NCI-H146 (cell line): ENCODE results near the gene CCDC78.
"Not testable (repeated sequence)": the region's sequence is repeated elsewhere in the genome, so short reads cannot be mapped to it uniquely, and the experiment has no call there.

Source experiments
- DNase-seq: peaks from one replicate; lab custom pipeline; 2025; lab: John Stamatoyannopoulos, UW

CCDC78 gene

DNA sequence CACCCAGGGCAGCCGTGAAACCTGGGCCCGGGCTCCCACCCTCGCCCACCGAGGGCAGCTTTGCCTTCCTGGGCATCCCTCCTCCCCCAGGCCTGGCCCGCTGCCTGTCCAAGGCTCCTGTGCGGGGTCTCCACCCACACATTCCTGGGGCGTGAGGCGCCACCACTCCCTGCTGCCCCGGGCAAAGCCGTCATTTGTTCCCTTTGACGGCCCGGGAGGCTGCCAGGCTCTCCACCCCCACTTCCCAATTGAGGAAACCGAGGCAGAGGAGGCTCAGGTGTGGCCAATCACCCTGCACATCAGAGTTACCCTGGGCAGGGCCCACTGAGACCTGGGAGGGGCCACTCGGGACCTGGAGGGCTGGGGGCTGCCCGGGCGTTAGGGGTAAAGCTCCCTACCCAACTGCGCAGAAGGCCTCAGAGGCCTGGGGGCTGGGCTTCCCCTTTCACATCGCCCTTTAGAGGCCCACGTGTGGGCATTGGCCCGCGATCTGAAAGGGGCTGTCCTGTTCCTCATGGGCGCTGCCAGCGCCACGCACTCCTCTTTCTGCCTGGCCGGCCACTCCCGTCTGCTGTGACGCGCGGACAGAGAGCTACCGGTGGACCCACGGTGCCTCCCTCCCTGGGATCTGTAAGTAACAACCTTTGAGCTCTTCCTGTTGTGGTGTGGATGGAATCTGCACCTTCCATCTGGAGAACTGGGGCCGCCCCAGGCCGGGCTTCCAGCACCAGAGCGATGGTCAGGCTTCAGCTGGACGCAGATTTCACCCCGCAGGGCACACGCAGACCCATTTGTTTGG lies 34.5 kb upstream of the CCDC78 start, which contains the start of gene MSLN:
Gene MSLN (plus strand): TSS at position 190 of the 799 bp plus-strand sequence. CDS start 1,947 bp downstream, outside the sequence.
- no peak for DNase-seq

DNA sequence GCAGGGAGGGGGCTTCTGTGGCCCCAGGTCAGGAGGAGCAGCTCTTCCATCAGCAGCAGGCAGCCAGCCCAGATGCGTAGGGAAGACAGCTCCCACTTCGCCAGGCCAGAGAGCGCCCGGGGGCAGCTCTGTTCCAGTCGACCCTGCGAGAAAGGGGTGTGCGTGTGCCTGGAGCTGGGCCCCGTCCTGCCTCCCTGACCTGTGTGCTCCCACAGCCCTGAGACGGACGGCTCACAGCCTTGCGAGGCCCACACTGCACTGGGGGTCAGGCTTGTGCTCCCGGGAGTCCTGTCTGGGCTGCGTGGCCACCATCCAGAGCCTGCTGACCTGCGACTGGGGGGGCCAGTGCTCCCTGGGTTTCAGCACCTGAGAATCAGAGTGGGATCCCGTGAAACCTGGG lies 33.8 kb upstream of the CCDC78 start:
- DNase-seq = no peak

DNA sequence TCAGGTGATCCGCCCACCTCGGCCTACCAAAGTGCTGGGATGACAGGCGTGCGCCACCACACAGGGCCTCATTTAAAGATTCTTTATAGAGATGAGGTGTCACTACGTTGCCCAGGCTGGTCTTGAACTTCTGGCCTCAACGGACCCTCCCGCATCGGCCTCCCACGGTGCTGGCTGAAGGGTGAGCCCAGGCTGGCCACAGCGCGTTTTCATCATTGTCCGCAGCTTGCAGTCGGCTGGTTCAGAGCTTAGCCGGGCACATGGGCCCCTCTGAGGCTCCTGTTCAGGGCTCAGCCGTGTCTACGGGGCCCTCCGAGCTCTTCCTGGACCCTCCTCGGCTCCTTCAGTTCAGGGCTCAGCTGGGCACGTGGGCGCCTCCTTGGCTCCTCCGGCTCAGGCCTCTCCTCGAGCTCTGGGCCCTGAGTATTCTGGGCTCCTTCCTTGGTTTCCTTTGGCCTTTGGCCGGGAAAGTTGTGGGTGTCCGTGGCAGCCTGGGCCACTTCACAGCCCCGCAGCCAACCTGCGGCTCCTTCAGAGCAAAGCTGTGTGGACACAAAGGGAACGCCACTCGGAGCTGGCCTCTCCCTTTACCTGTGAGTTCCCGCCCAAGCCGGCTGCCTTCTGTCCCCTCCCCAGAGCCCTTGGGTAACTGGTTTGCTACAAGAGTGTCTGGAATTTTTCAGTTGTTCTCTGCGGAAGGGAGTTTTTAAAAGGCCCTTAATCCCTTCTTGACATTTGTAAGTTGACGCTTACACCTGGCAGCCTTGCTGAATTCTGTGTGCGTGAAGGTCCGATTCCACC lies 33.1 kb upstream of the CCDC78 start:
- no peak for DNase-seq

DNA sequence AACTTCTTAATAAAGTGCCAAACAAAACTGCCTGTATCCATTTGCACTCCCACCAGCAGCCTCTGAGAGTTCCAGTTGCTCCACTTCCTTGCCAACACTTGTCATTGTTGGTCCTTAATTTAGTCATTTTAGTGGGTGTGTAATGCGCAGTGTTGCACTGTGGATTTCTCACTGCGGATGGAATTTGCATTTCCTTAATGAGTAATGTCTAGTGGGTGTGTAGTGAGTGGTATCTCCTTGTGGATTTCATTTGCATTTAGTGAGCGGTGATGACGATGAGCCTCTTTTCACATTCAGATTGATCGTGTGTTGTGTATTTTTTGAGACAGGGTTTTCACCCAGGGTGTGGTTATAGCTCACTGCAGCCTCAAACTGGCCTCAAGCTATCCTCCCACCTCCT lies 30.2 kb upstream of the CCDC78 start:
- DNase-seq = no peak

- DNase-seq = no peak
Measured at GRCh38 chr16:754656-755055, 28.4 kb upstream of the CCDC78 start.

- DNase-seq = not testable (repeated sequence)
Measured at GRCh38 chr16:754121-754607, 27.9 kb upstream of the CCDC78 start.

DNA sequence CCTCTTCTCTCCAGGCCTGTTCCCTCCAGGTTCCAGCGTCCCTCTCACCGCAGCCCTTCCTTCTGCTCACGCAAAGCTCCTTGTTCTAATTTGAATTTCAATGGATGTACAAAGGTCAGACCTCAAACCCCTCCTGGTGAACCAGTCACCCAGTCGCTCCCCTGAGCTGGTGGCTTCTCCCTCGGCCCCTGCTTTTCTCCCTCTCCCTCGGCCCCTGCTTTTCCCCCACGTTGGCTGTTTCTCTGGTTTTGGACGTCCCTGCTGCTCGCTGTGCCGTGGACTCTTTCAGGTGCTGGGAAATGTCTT lies 25.7 kb upstream of the CCDC78 start:
- no peak for DNase-seq

DNA sequence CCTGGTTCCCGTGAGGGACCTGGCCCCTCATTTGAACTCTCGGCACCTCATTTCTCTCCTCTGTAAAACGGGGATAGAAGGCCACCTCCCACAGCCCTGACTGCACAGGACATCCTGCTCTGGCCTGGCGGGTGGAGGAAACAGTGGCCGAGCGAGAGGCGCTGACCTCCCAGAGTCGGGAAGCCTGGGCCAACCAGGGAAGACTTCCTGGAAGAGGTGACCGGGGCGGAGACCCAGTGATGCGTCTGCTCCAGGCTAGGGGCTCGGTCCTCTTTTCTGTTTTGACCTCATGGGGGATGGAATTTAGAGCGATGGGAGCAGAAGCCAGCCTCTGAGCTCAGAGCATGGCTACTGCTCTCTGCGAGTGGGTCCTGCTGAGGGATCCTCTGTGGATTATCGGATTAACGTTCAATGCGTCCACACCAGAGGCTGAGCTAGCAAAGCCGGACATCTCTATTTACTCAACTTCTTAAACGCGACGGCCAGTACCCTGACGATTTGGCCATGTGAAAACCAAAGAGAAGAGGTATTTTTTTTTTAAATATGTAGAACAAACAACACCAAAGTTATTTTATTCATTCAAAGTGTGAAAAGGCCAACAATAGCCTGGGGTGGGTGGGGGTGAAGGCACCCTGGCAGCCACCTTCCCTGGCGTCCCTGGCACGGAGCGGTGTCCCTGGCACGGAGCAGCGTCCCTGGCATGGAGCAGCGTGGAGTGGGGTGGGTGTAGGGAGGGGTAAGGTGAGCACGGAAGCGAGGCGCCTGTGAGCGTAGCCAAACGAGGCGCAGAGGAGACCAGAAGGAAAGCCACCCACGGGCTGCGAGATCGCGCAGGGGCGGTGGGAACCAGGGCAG lies 25.1 kb upstream of the CCDC78 start:
- no peak for DNase-seq

DNA sequence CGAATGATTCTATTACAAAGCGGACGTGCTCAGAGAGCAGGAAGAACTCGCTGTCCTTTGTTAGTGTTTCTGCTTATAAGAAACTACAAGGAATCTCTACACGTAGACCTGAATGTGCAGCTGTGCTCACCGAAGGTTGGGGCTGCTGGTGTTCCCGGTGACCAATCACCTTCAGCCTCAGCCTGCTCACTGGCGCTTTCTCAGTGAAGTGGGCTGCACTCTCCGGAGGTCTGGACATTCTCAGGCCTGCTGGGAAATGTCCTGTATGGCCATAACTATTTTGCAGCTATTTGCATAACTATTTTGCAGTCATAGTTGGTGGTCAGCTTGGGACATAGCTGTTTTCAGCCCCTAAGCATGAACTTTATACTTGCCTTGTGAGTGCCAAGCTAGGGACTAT lies 24.2 kb upstream of the CCDC78 start:
- DNase-seq = no peak

GRCh38 chr16:749010-749409 lies 22.8 kb upstream of the CCDC78 start:
- DNase-seq = no peak

DNA sequence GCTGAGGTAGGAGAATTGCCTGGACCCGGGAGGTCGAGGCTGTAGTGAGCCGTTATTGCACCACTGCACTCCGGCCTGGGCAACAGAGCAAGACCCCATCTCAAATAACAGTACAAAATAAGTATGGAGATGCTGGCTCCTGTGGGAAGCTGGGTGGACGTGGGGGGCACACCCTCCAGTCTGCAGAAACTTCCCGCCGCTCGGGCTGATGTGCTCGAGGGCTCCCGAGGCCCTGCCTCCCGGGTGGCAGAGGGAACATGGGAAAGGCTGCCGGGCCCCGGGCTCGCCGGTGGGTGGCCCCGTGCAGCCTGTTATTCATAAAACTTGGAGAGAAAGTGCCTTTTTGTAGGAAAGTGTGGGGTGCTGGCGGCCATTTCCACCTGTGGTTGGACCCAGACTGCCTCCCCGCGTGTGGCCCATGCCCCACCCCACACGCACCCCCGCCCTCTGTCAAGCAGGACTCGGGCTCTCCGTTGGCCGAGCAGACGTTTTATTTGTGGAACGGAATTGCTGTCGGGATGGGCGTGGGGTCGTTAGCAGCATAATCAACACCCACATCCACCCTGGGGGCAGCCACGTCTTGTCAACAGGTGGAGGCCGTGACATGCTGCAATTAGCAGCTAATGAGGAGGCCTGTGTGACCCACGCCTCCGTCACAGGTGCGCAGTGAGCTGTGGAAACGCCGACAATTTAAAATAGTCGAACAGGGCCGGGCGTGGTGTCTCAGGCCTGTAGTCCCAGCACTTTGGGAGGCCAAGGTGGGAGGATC lies 21.9 kb upstream of the CCDC78 start:
- peak; percentile 57 for DNase-seq

DNA sequence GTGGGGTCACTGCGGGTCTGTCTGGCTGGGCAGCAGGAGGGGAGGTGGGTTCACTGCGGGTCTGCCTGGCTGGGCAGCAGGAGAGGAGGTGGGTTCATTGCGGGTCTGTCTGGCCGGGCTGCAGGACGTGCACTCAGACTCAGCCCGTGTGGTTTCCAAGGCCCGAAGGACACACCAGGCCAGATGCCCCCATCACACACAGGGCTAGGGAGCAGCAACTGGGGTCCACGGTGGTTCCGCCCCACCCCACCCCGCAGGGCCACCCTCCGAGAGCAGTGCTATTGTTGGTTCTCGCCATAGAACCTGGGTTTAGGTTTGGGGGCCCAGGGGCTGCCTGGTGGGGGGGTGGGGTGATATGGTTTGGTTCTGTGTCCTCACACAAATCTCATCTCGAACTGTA lies 20.4 kb upstream of the CCDC78 start:
- DNase-seq = no peak

DNA sequence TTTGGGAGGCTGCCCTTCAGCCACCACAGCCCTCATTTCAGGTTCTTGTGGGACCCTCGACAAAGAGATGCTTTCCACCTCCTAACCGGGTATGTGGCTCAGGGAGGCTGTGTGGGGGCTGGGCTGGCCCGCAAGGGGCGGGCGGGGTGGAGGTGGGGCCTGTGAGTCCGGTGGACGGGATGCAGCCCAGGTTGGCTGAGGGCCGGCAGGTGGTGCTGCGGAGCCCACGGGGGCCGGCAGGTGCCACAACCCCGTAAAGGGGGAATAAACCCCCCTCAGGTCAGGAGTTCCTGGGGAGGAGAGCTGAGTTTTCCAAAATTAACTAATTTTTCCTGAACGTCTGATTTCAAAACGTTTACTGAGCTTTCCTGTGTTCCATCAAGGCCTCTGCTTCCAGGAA lies 19.5 kb upstream of the CCDC78 start:
- peak; percentile 67 for DNase-seq

- no peak for DNase-seq
Measured at GRCh38 chr16:743794-744500, 17.7 kb upstream of the CCDC78 start.

- DNase-seq = not testable (repeated sequence)
Measured at GRCh38 chr16:742894-743293, 16.7 kb upstream of the CCDC78 start.

DNA sequence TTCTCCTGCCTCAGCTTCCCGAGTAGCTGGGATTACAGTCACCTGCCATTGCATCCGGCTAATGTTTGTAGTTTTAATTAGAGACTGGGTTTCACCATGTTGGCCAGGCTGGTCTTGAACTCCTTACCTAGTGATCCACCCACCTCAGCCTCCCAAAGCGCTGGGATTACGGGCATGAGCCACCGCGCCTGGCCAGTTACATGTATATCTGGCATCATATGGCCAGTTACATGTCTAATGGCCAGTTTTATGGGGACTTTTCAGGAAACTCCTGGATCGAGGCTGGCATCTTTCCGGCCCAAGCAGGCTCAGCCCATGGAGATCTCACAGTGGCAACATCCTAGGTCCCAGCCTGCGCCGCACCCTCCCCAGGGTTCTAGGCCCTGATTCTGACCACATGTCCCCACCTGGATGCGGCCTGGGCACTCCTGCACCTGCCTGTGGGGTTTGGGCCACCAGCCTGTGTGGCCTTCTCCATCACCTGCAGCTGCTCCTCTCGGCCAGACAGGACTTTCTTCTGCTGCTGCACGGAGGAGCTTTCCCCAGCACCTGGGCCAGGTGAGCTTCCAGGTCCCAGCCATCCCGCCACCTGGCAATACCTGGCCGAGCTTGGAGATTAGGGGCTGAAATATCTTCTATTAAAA lies 15.9 kb upstream of the CCDC78 start:
- DNase-seq = peak; percentile 28

GRCh38 chr16:740764-741505 lies 14.7 kb upstream of the CCDC78 start, which contains the start of gene CIAO3:
CIAO3 (minus strand) TSS chr16:740997; CDS start chr16:740985, 12 bp downstream.
- peak; percentile 93 for DNase-seq

DNA sequence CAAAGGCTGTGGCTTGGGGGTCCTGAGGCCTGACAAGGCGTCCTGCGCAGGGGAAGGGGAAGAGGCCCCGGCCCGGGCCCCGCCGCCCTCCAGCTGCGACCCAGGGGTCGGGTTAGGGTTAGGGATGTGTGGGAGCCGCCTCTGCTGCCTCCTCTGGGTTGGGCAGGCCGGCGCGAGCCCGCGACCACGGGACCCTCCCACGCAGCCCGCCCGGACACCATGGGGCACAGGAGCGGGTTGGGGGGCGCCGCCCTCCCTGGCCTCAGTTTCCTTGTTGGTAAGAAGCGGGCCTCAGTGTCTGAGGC lies 14.2 kb upstream of the CCDC78 start:
- DNase-seq = no peak

DNA sequence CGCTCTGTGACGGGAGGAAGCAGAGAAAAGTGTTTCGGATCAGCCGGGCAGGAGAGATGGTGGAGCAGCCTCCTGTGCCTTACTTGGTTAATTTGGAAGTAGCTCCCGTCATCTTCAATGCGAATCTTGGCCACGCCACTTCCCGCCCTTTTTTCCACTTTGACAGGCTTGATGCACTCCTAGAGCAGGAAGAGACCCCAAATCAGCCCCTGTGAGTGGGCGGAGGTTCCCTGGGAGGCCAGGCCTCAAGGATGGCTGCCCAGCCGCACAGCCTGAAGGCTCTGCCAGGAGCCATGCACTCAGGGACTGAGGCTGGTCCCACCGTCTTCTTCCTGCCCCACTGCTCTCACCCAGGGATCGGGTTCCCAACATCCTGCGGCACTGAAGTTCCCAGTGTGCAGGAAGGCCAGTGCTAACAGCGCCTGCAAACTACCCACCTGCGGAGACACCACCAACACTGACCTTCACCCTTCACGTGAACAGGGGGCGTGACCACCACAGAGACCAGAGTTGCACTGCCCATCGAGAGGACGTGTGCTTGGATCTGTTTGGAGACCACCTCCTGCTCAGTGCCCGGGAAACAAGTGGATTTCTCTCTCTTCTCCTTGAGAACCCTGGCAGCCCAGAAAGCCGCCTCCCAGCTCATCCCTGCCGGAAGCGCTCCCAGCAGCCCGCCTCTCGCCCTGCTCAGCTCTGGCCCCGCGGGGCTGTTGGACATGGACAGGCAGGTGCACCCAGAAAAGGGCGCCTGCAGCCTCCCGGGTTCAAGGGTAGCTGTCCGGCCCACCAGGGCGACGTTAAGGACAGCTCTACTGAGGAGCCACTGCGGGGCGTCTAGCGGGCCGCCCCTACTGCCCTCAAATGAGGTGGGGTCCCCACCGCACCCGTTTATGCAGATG lies 13.6 kb upstream of the CCDC78 start:
- DNase-seq = peak; percentile 54
